ENCODE results near the gene COL4A2.

Gene COL4A2

GRCh38 chr13:110463871-110464510 lies 156.9 kb downstream of the COL4A2 start:
- Histone ChIP-seq H3K4me1 (ENCODE audit: control insufficient read depth, insufficient read depth, low read length) (no peaks in the 10 kb centered on the region), H3K27me3 (ENCODE audit: control insufficient read depth, insufficient read depth, low read length) (no peaks in the 10 kb centered on the region), H3K9me3 (replicated peaks; ENCODE audit: low read length) (no peaks in the 10 kb centered on the region), H3K4me2 (ENCODE audit: low read length) (no peak overlapping the region), H3K4me3 (ENCODE audit: low read length) (no peak overlapping the region), H3K36me3 (ENCODE audit: insufficient read depth, low read length) (peaks cover 74% of the 10 kb centered on the region), H3K9ac (ENCODE audit: low read depth, low read length) (no peak overlapping the region)

- Histone ChIP-seq H3K27me3 (ENCODE audit: control insufficient read depth, insufficient read depth, low read length) (no peaks in the 10 kb centered on the region), H3K4me2 (ENCODE audit: low read length) (no peak overlapping the region), H3K9me3 (replicated peaks; ENCODE audit: low read length) (no peaks in the 10 kb centered on the region), H3K9ac (ENCODE audit: low read depth, low read length) (no peak overlapping the region), H3K4me1 (ENCODE audit: control insufficient read depth, insufficient read depth, low read length) (no peaks in the 10 kb centered on the region), H3K36me3 (ENCODE audit: insufficient read depth, low read length) (peaks cover 73% of the 10 kb centered on the region), H3K4me3 (ENCODE audit: low read length) (no peak overlapping the region)
These were observed 157.7 kb downstream of the COL4A2 start for GRCh38 chr13:110464556-110465333.

GRCh38 chr13:110465696-110466095 lies 158.6 kb downstream of the COL4A2 start:
- no peaks in the 10 kb centered on the region for H3K27me3 ChIP-seq (ENCODE audit: control insufficient read depth, insufficient read depth, low read length)
- H3K4me1 ChIP-seq (ENCODE audit: control insufficient read depth, insufficient read depth, low read length), result no peaks in the 10 kb centered on the region
- H3K36me3 ChIP-seq (ENCODE audit: insufficient read depth, low read length), result peaks cover 71% of the 10 kb centered on the region

GRCh38 chr13:110466266-110466915 lies 159.3 kb downstream of the COL4A2 start:
- no peak overlapping the region for H3K9ac ChIP-seq (ENCODE audit: low read depth, low read length)
- no peak overlapping the region for H3K4me2 ChIP-seq (ENCODE audit: low read length)
- no peaks in the 10 kb centered on the region for H3K9me3 ChIP-seq (replicated peaks; ENCODE audit: low read length)
- H3K4me1 ChIP-seq (ENCODE audit: control insufficient read depth, insufficient read depth, low read length), result peaks cover 1% of the 10 kb centered on the region
- H3K4me3 ChIP-seq (ENCODE audit: low read length), result no peak overlapping the region
- peaks cover 75% of the 10 kb centered on the region for H3K36me3 ChIP-seq (ENCODE audit: insufficient read depth, low read length)
- H3K27me3 ChIP-seq (ENCODE audit: control insufficient read depth, insufficient read depth, low read length), result no peaks in the 10 kb centered on the region

More at GRCh38 chr13:110465696-110466095, 158.6 kb downstream of the COL4A2 start:
- Histone ChIP-seq H3K4me2 (ENCODE audit: low read length) (no peak overlapping the region), H3K9ac (ENCODE audit: low read depth, low read length) (no peak overlapping the region), H3K4me3 (ENCODE audit: low read length) (no peak overlapping the region), H3K9me3 (replicated peaks; ENCODE audit: low read length) (no peaks in the 10 kb centered on the region)

GRCh38 chr13:110467516-110468110 lies 160.5 kb downstream of the COL4A2 start:
- no peak overlapping the region for H3K9ac ChIP-seq (ENCODE audit: low read depth, low read length)
- H3K4me3 ChIP-seq (ENCODE audit: low read length), result no peak overlapping the region
- H3K4me1 ChIP-seq (ENCODE audit: control insufficient read depth, insufficient read depth, low read length), result peaks cover 6% of the 10 kb centered on the region
- no peaks in the 10 kb centered on the region for H3K9me3 ChIP-seq (replicated peaks; ENCODE audit: low read length)
- no peaks in the 10 kb centered on the region for H3K27me3 ChIP-seq (ENCODE audit: control insufficient read depth, insufficient read depth, low read length)
- H3K4me2 ChIP-seq (ENCODE audit: low read length), result no peak overlapping the region
- H3K36me3 ChIP-seq (ENCODE audit: insufficient read depth, low read length), result peaks cover 69% of the 10 kb centered on the region

- H3K9ac ChIP-seq (ENCODE audit: low read depth, low read length), result no peak overlapping the region
- H3K27me3 ChIP-seq (ENCODE audit: control insufficient read depth, insufficient read depth, low read length), result no peaks in the 10 kb centered on the region
- H3K9me3 ChIP-seq (replicated peaks; ENCODE audit: low read length), result no peaks in the 10 kb centered on the region
- peaks cover 6% of the 10 kb centered on the region for H3K4me1 ChIP-seq (ENCODE audit: control insufficient read depth, insufficient read depth, low read length)
- H3K36me3 ChIP-seq (ENCODE audit: insufficient read depth, low read length), result peaks cover 67% of the 10 kb centered on the region
- no peak overlapping the region for H3K4me2 ChIP-seq (ENCODE audit: low read length)
- H3K4me3 ChIP-seq (ENCODE audit: low read length), result no peak overlapping the region
These were observed 162.0 kb downstream of the COL4A2 start for GRCh38 chr13:110468986-110469495.

- no peak overlapping the region for H3K4me2 ChIP-seq (ENCODE audit: low read length)
- H3K9ac ChIP-seq (ENCODE audit: low read depth, low read length), result no peak overlapping the region
- peaks cover 67% of the 10 kb centered on the region for H3K36me3 ChIP-seq (ENCODE audit: insufficient read depth, low read length)
These were observed 162.5 kb downstream of the COL4A2 start for GRCh38 chr13:110469597-110469996.

GRCh38 chr13:110470272-110471009 lies 163.4 kb downstream of the COL4A2 start:
- Histone ChIP-seq H3K4me1 (ENCODE audit: control insufficient read depth, insufficient read depth, low read length) (peaks cover 6% of the 10 kb centered on the region), H3K9me3 (replicated peaks; ENCODE audit: low read length) (no peaks in the 10 kb centered on the region), H3K27me3 (ENCODE audit: control insufficient read depth, insufficient read depth, low read length) (no peaks in the 10 kb centered on the region), H3K4me3 (ENCODE audit: low read length) (no peak overlapping the region), H3K4me2 (ENCODE audit: low read length) (no peak overlapping the region), H3K36me3 (ENCODE audit: insufficient read depth, low read length) (peaks cover 76% of the 10 kb centered on the region), H3K9ac (ENCODE audit: low read depth, low read length) (no peak overlapping the region)

More at GRCh38 chr13:110469597-110469996, 162.5 kb downstream of the COL4A2 start:
- Histone ChIP-seq H3K9me3 (replicated peaks; ENCODE audit: low read length) (no peaks in the 10 kb centered on the region), H3K4me3 (ENCODE audit: low read length) (no peak overlapping the region), H3K27me3 (ENCODE audit: control insufficient read depth, insufficient read depth, low read length) (no peaks in the 10 kb centered on the region), H3K4me1 (ENCODE audit: control insufficient read depth, insufficient read depth, low read length) (peaks cover 6% of the 10 kb centered on the region)

- no peak overlapping the region for H3K9ac ChIP-seq (ENCODE audit: low read depth, low read length)
- no peaks in the 10 kb centered on the region for H3K9me3 ChIP-seq (replicated peaks; ENCODE audit: low read length)
- no peak overlapping the region for H3K4me3 ChIP-seq (ENCODE audit: low read length)
- H3K4me2 ChIP-seq (ENCODE audit: low read length), result no peak overlapping the region
- H3K27me3 ChIP-seq (ENCODE audit: control insufficient read depth, insufficient read depth, low read length), result no peaks in the 10 kb centered on the region
- H3K36me3 ChIP-seq (ENCODE audit: insufficient read depth, low read length), result peaks cover 76% of the 10 kb centered on the region
- H3K4me1 ChIP-seq (ENCODE audit: control insufficient read depth, insufficient read depth, low read length), result peaks cover 6% of the 10 kb centered on the region
These were observed 164.2 kb downstream of the COL4A2 start for GRCh38 chr13:110471156-110471832.

GRCh38 chr13:110471833-110472162 lies 164.7 kb downstream of the COL4A2 start:
- H3K36me3 ChIP-seq (ENCODE audit: insufficient read depth, low read length), result peaks cover 76% of the 10 kb centered on the region
- no peaks in the 10 kb centered on the region for H3K27me3 ChIP-seq (ENCODE audit: control insufficient read depth, insufficient read depth, low read length)
- H3K9me3 ChIP-seq (replicated peaks; ENCODE audit: low read length), result no peaks in the 10 kb centered on the region
- no peak overlapping the region for H3K4me2 ChIP-seq (ENCODE audit: low read length)
- H3K4me1 ChIP-seq (ENCODE audit: control insufficient read depth, insufficient read depth, low read length), result peaks cover 6% of the 10 kb centered on the region
- H3K9ac ChIP-seq (ENCODE audit: low read depth, low read length), result no peak overlapping the region
- H3K4me3 ChIP-seq (ENCODE audit: low read length), result no peak overlapping the region

Measured in skeletal muscle satellite cell (primary cell).